Prostate gland (tissue), 2 donors: ENCODE results near the gene FSTL5. TPM values are rescaled to one million over a fixed set of nuclear protein-coding genes. Genes with fewer than 3 reads are reported as not detected.

Experiments used
- DNase-seq: peaks from one replicate; pipeline ENCODE4 v3.0.0-alpha.2; 2019; ENCODE audit warnings: low spot score
- H3K27ac ChIP-seq, 2 donors: fragments of 200-600 bp; sonication (generic); 2 replicates each; pipeline ENCODE4 v1.5.1; 2017 to 2019
- H3K27me3 ChIP-seq: fragments of 200-600 bp; sonication (generic); replicated peaks from 2 replicates; pipeline ENCODE4 v1.5.1; 2019; ENCODE audit not compliant: insufficient read depth
- H3K36me3 ChIP-seq, 2 donors: fragments of 200-600 bp; sonication (generic); 1 replicate in 1 of 2; 2 replicates in 1 of 2; pipeline versions ENCODE4 v1.5.1 to v1.8.1; 2017 to 2019
- H3K4me1 ChIP-seq: fragments of 200-600 bp; sonication (generic); replicated peaks from 2 replicates; pipeline ENCODE4 v1.5.1; 2019
- H3K4me3 ChIP-seq, 2 donors: fragments of 200-600 bp; sonication (generic); 2 replicates each; pipeline ENCODE4 v1.5.1; 2017 to 2019
- H3K9me3 ChIP-seq: fragments of 200-600 bp; sonication (generic); 2 replicates; pipeline ENCODE4 v1.5.1; 2017
- POLR2A ChIP-seq: fragments of 450-650 bp; IDR thresholded peaks from one replicate; pipeline ENCODE4 v1.6.1; 2016; ENCODE audit warnings: antibody characterized with exemption, mild to moderate bottlenecking
- POLR2AphosphoS5 ChIP-seq: sonication (generic); formaldehyde crosslinking; IDR thresholded peaks from one replicate; pipeline ENCODE4 v1.6.1; 2017; ENCODE audit warnings: antibody characterized with exemption
- WGBS: methylation state at CpG from one replicate; pipeline ENCODE4 v1.1.5; 2018; 5-methylcytosine and 5-hydroxymethylcytosine counted together
- intact Hi-C: fragments of 100-400 bp; cut with DNase I; formaldehyde crosslinking; loops from one replicate; pipeline ENCODE4 v1.14.2; 2022
- total RNA-seq, 2 donors: library from RNA; depleted of rRNA; stranded (reverse); fragments of >200 nt; gene quantifications; one replicate each; pipeline ENCODE4 v1.1.0, GENCODE V29; 2016
- TF ChIP-seq, protein P1 (sequence below), 4 experiments: fragments of 200-600 bp in 2 of 4; fragments of 450-650 bp in 2 of 4; sonication (generic) in 2 of 4; IDR thresholded peaks; 1 replicate in 3 of 4; 2 replicates in 1 of 4; pipeline ENCODE4 v1.5.1; 2016 to 2019; ENCODE audit warnings: antibody characterized with exemption in 4 of 4, mild to moderate bottlenecking in 2 of 4, moderate library complexity in 2 of 4

Gene FSTL5
- total RNA-seq, 2 donors from 2014 or later: 0.45 TPM; not detected in 1

DNA sequence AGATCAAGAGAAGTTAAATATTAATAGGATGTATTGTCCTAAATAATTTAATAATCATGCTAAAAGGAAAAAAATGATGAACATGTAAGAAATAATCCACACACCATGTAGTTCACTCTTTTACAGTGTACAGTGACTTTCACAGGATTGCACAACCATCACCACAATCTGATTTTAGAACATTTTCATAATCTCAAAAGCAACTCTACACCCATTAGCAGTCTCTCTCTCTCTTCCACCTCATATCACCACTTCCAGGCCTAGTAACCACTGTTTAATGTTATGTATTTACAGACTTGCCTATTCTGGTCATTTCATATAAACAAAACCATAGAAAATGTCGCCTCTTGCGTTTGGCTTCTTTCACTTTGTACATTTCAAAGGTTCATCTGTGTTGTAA is 153.4 kb downstream of the FSTL5 start:
- WGBS: 96% methylated on average over 2 of the region's 2 CpGs
- intact Hi-C loops: no loop called here
- TF ChIP-seq POLR2AphosphoS5 (no peak), POLR2A (no peak)
- TF ChIP-seq, protein P1, sequence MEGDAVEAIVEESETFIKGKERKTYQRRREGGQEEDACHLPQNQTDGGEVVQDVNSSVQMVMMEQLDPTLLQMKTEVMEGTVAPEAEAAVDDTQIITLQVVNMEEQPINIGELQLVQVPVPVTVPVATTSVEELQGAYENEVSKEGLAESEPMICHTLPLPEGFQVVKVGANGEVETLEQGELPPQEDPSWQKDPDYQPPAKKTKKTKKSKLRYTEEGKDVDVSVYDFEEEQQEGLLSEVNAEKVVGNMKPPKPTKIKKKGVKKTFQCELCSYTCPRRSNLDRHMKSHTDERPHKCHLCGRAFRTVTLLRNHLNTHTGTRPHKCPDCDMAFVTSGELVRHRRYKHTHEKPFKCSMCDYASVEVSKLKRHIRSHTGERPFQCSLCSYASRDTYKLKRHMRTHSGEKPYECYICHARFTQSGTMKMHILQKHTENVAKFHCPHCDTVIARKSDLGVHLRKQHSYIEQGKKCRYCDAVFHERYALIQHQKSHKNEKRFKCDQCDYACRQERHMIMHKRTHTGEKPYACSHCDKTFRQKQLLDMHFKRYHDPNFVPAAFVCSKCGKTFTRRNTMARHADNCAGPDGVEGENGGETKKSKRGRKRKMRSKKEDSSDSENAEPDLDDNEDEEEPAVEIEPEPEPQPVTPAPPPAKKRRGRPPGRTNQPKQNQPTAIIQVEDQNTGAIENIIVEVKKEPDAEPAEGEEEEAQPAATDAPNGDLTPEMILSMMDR (IDR thresholded peaks at IDR 0.05): no peak
- DNase-seq: no peak
- no peaks in the 10 kb centered on the region for H3K4me1 ChIP-seq
- H3K36me3 ChIP-seq: no peaks in the 10 kb centered on the region
- H3K27ac ChIP-seq: no peak overlapping the region
- no peak overlapping the region for H3K4me3 ChIP-seq
- H3K9me3 ChIP-seq: no peaks in the 10 kb centered on the region
- no peaks in the 10 kb centered on the region for H3K27me3 ChIP-seq

- no peak overlapping the region for H3K27ac ChIP-seq
- WGBS: 89% methylated on average over 7 of the region's 7 CpGs
Measured at GRCh38 chr4:161992317-161992716, 171.5 kb downstream of the FSTL5 start.

GRCh38 chr4:161991811-161992210 is 172.0 kb downstream of the FSTL5 start:
- Histone ChIP-seq H3K4me3 (no peak overlapping the region), H3K27me3 (no peaks in the 10 kb centered on the region), H3K9me3 (no peaks in the 10 kb centered on the region), H3K36me3 (no peaks in the 10 kb centered on the region), H3K27ac (no peak overlapping the region), H3K4me1 (no peaks in the 10 kb centered on the region)
- intact Hi-C loops: no loop called here
- TF ChIP-seq POLR2AphosphoS5 (no peak), POLR2A (no peak)
- TF ChIP-seq, protein P1 (IDR thresholded peaks at IDR 0.05): no peak
- WGBS: 74% methylated on average over 5 of the region's 5 CpGs
- DNase-seq: no peak

More at GRCh38 chr4:161992317-161992716, 171.5 kb downstream of the FSTL5 start:
- H3K27me3 ChIP-seq: no peaks in the 10 kb centered on the region
- H3K36me3 ChIP-seq: no peaks in the 10 kb centered on the region
- no peaks in the 10 kb centered on the region for H3K9me3 ChIP-seq
- TF ChIP-seq, protein P1 (IDR thresholded peaks at IDR 0.05): no peak
- TF ChIP-seq POLR2AphosphoS5 (no peak), POLR2A (no peak)
- no peaks in the 10 kb centered on the region for H3K4me1 ChIP-seq
- intact Hi-C loops: no loop called here
- DNase-seq: no peak
- no peak overlapping the region for H3K4me3 ChIP-seq

GRCh38 chr4:161990721-161991120 is 173.1 kb downstream of the FSTL5 start:
- Histone ChIP-seq H3K27ac (no peak overlapping the region), H3K9me3 (no peaks in the 10 kb centered on the region), H3K4me3 (no peak overlapping the region), H3K36me3 (no peaks in the 10 kb centered on the region), H3K4me1 (no peaks in the 10 kb centered on the region), H3K27me3 (no peaks in the 10 kb centered on the region)
- no peak for DNase-seq
- 95% methylated on average over 2 of the region's 2 CpGs for WGBS
- TF ChIP-seq POLR2AphosphoS5 (no peak), POLR2A (no peak)
- TF ChIP-seq, protein P1 (IDR thresholded peaks at IDR 0.05): no peak
- intact Hi-C loops: no loop called here

- TF ChIP-seq, protein P1 (IDR thresholded peaks at IDR 0.05): no peak
- TF ChIP-seq POLR2AphosphoS5 (no peak), POLR2A (no peak)
- no peak for DNase-seq
- no peaks in the 10 kb centered on the region for H3K4me1 ChIP-seq
- H3K27ac ChIP-seq: no peak overlapping the region
- intact Hi-C loops: no loop called here
- no peaks in the 10 kb centered on the region for H3K27me3 ChIP-seq
- no peak overlapping the region for H3K4me3 ChIP-seq
- H3K9me3 ChIP-seq: no peaks in the 10 kb centered on the region
- H3K36me3 ChIP-seq: no peaks in the 10 kb centered on the region
Measured at GRCh38 chr4:161988946-161989345, 174.9 kb downstream of the FSTL5 start.
